Activated T-helper 2 cell treated with anti-CD3 and anti-CD28 coated beads, Interferon-gamma antibody, Interleukin-2, Interleukin-4, amounts not matched to agents 10 μg/mL and 5 μg/mL and 100 μg/mL, durations not matched to agents 14 hours and 24 hours and 36 hours (primary cell): ENCODE results near the gene RNASE4. TPM values are rescaled to one million over a fixed set of nuclear protein-coding genes. Genes with fewer than 3 reads are reported as not detected.
"Not testable (repeated sequence)": the region's sequence is repeated elsewhere in the genome, so short reads cannot be mapped to it uniquely, and the experiment has no call there.

Experiments
- DNase-seq: peaks from one replicate; pipeline ENCODE4 v3.0.0; 2021; ENCODE audit warnings: low spot score
- H3K27ac Mint-ChIP-seq: one replicate; pipeline ENCODE4 v1.8.0; 2021; ENCODE audit warnings: mixed read lengths
- H3K27me3 Mint-ChIP-seq: one replicate; pipeline ENCODE4 v1.8.0; 2021; ENCODE audit warnings: low read depth, mixed read lengths
- H3K36me3 Mint-ChIP-seq: one replicate; pipeline ENCODE4 v1.8.0; 2021; ENCODE audit warnings: low read depth, mixed read lengths
- H3K4me1 Mint-ChIP-seq: one replicate; pipeline ENCODE4 v1.8.0; 2021; ENCODE audit warnings: low read depth, mixed read lengths
- H3K4me3 Mint-ChIP-seq: one replicate; pipeline ENCODE4 v1.8.0; 2021; ENCODE audit warnings: low read depth, mild to moderate bottlenecking, moderate library complexity, mixed read lengths
- H3K9me3 Mint-ChIP-seq: one replicate; pipeline ENCODE4 v1.8.0; 2021; ENCODE audit warnings: mixed read lengths
- intact Hi-C: fragments of 100-400 bp; cut with micrococcal nuclease; formaldehyde crosslinking; loops from one replicate; pipeline ENCODE4 v1.15.1; 2023
- total RNA-seq: library from RNA; stranded (reverse); gene quantifications from 2 replicates; pipeline ENCODE4 v1.2.3, GENCODE V29; 2022

RNASE4 gene
- total RNA-seq, result 0.73 and 1.1 TPM in 2 replicates

- peaks cover 28% of the 10 kb centered on the region for H3K4me1 Mint-ChIP-seq
- H3K27me3 Mint-ChIP-seq, result peaks cover 2% of the 10 kb centered on the region
- no peaks in the 10 kb centered on the region for H3K9me3 Mint-ChIP-seq
- intact Hi-C loops, result loop anchor here (1.0 to 5.0 kb wide), 5 partner anchors 53 to 341 kb away; partner anchors contain the start of genes PARP2 and PIP4P1
- peak within 1 kb of the TSS; percentile 22 for H3K27ac Mint-ChIP-seq
- H3K36me3 Mint-ChIP-seq, result no peaks in the 10 kb centered on the region
- DNase-seq, result peak; percentile 76
- H3K4me3 Mint-ChIP-seq, result no peak within 1 kb of the TSS
These were observed at the start of gene RNASE4 for GRCh38 chr14:20683891-20684661. TSS of gene RNASE4 (plus strand) at chr14:20684560. CDS start at chr14:20699372, 14,812 bp downstream.

- no peak within 1 kb of the TSS for H3K4me3 Mint-ChIP-seq
- H3K36me3 Mint-ChIP-seq, result no peaks in the 10 kb centered on the region
- intact Hi-C loops, result no loop called here
- H3K27me3 Mint-ChIP-seq, result peaks cover 50% of the 10 kb centered on the region
- no peak within 1 kb of the TSS for H3K27ac Mint-ChIP-seq
- no peaks in the 10 kb centered on the region for H3K4me1 Mint-ChIP-seq
- H3K9me3 Mint-ChIP-seq, result no peaks in the 10 kb centered on the region
- no peak for DNase-seq
These were observed 42.8 kb upstream of the RNASE4 start, which contains the start of gene OR6S1 for GRCh38 chr14:20641591-20641990. TSS of gene OR6S1 (minus strand) at chr14:20641691. CDS start at chr14:20641691, 0 bp downstream.

- Mint-ChIP-seq H3K27ac (no peak overlapping the region), H3K4me1 (no peaks in the 10 kb centered on the region), H3K4me3 (no peak overlapping the region), H3K9me3 (no peaks in the 10 kb centered on the region), H3K36me3 (no peaks in the 10 kb centered on the region), H3K27me3 (peaks cover 47% of the 10 kb centered on the region)
- intact Hi-C loops, result no loop called here
- DNase-seq, result no peak
These were observed 42.2 kb upstream of the RNASE4 start for GRCh38 chr14:20642182-20642581.

- H3K9me3 Mint-ChIP-seq, DNase-seq, intact Hi-C loops, H3K4me3 Mint-ChIP-seq, H3K36me3 Mint-ChIP-seq, H3K27ac Mint-ChIP-seq, H3K4me1 Mint-ChIP-seq: not testable (repeated sequence)
- H3K27me3 Mint-ChIP-seq, result peaks cover 49% of the 10 kb centered on the region
These were observed 41.6 kb upstream of the RNASE4 start for GRCh38 chr14:20642755-20643154.

GRCh38 chr14:20644520-20644919 is 39.8 kb upstream of the RNASE4 start:
- no peaks in the 10 kb centered on the region for H3K9me3 Mint-ChIP-seq
- no peak overlapping the region for H3K27ac Mint-ChIP-seq
- H3K36me3 Mint-ChIP-seq, result no peaks in the 10 kb centered on the region
- H3K27me3 Mint-ChIP-seq, result peaks cover 49% of the 10 kb centered on the region
- no peak for DNase-seq
- intact Hi-C loops, result no loop called here
- H3K4me1 Mint-ChIP-seq, result no peaks in the 10 kb centered on the region
- H3K4me3 Mint-ChIP-seq, result no peak overlapping the region

- no peak overlapping the region for H3K27ac Mint-ChIP-seq
- H3K27me3 Mint-ChIP-seq, result peaks cover 49% of the 10 kb centered on the region
- no peaks in the 10 kb centered on the region for H3K4me1 Mint-ChIP-seq
- no peaks in the 10 kb centered on the region for H3K36me3 Mint-ChIP-seq
- H3K4me3 Mint-ChIP-seq, result no peak overlapping the region
- no peaks in the 10 kb centered on the region for H3K9me3 Mint-ChIP-seq
- intact Hi-C loops, result no loop called here
- DNase-seq, result no peak
These were observed 38.9 kb upstream of the RNASE4 start for GRCh38 chr14:20645481-20645880.

- H3K4me3 Mint-ChIP-seq, result peak overlapping the region; percentile 63
- peaks cover 57% of the 10 kb centered on the region for H3K27me3 Mint-ChIP-seq
- peaks cover 24% of the 10 kb centered on the region for H3K4me1 Mint-ChIP-seq
- no peak overlapping the region for H3K27ac Mint-ChIP-seq
- no peaks in the 10 kb centered on the region for H3K36me3 Mint-ChIP-seq
- H3K9me3 Mint-ChIP-seq, result no peaks in the 10 kb centered on the region
- intact Hi-C loops, result loop anchor here (1.0 to 2.0 kb wide), 2 partner anchors 20 to 40 kb away; no protein-coding TSS in a partner anchor
- DNase-seq, result peak; percentile 53
These were observed 31.1 kb upstream of the RNASE4 start for GRCh38 chr14:20652996-20653975.

GRCh38 chr14:20655851-20656250 is 28.5 kb upstream of the RNASE4 start:
- H3K4me3 Mint-ChIP-seq, result no peak overlapping the region
- DNase-seq, result no peak
- H3K36me3 Mint-ChIP-seq, result no peaks in the 10 kb centered on the region
- H3K4me1 Mint-ChIP-seq, result peaks cover 24% of the 10 kb centered on the region
- intact Hi-C loops, result no loop called here
- H3K27ac Mint-ChIP-seq, result no peak overlapping the region
- no peaks in the 10 kb centered on the region for H3K9me3 Mint-ChIP-seq
- peaks cover 56% of the 10 kb centered on the region for H3K27me3 Mint-ChIP-seq

- peaks cover 55% of the 10 kb centered on the region for H3K27me3 Mint-ChIP-seq
- H3K4me3 Mint-ChIP-seq, result no peak overlapping the region
- intact Hi-C loops, result no loop called here
- H3K36me3 Mint-ChIP-seq, result no peaks in the 10 kb centered on the region
- H3K27ac Mint-ChIP-seq, result no peak overlapping the region
- no peak for DNase-seq
- H3K9me3 Mint-ChIP-seq, result no peaks in the 10 kb centered on the region
- peaks cover 24% of the 10 kb centered on the region for H3K4me1 Mint-ChIP-seq
These were observed 28.1 kb upstream of the RNASE4 start for GRCh38 chr14:20656274-20656673.

- Mint-ChIP-seq H3K27ac (no peak overlapping the region), H3K4me1 (peaks cover 26% of the 10 kb centered on the region), H3K4me3 (no peak overlapping the region), H3K9me3 (no peaks in the 10 kb centered on the region), H3K36me3 (no peaks in the 10 kb centered on the region), H3K27me3 (peaks cover 46% of the 10 kb centered on the region)
- DNase-seq, result no peak
- intact Hi-C loops, result no loop called here
These were observed 26.8 kb upstream of the RNASE4 start for GRCh38 chr14:20657216-20658211.

- intact Hi-C loops, result no loop called here
- Mint-ChIP-seq H3K36me3 (no peaks in the 10 kb centered on the region), H3K4me3 (no peak overlapping the region), H3K9me3 (no peaks in the 10 kb centered on the region), H3K27ac (no peak overlapping the region), H3K27me3 (peaks cover 39% of the 10 kb centered on the region), H3K4me1 (peaks cover 28% of the 10 kb centered on the region)
- no peak for DNase-seq
These were observed 26.1 kb upstream of the RNASE4 start for GRCh38 chr14:20658246-20658645.

GRCh38 chr14:20659336-20659735 is 25.0 kb upstream of the RNASE4 start:
- Mint-ChIP-seq H3K36me3 (no peaks in the 10 kb centered on the region), H3K9me3 (no peaks in the 10 kb centered on the region), H3K4me3 (no peak overlapping the region), H3K4me1 (peaks cover 26% of the 10 kb centered on the region), H3K27ac (no peak overlapping the region), H3K27me3 (peaks cover 30% of the 10 kb centered on the region)
- no peak for DNase-seq
- intact Hi-C loops, result no loop called here
